Upper lobe of left lung (tissue), 4 donors: ENCODE measurements around the gene GASK1A.

Experiments
- CTCF ChIP-seq, 6 experiments: fragments of 450-650 bp in 4 of 6; fragments of 200-600 bp in 2 of 6; sonication (generic) in 2 of 6; IDR thresholded peaks; one replicate each; pipeline ENCODE4 v1.5.1; 2016 to 2019; ENCODE audit warnings: antibody characterized with exemption in 6 of 6
- EP300 ChIP-seq, 4 donors: sonication (generic); formaldehyde crosslinking; IDR thresholded peaks; one replicate each; pipeline ENCODE4 v1.5.1; 2017; ENCODE audit warnings: antibody characterized with exemption in 4 of 4, control low read depth in 2 of 4
- POLR2A ChIP-seq, 4 donors: fragments of 450-650 bp; IDR thresholded peaks; one replicate each; pipeline ENCODE4 v1.5.1; 2016 to 2017; ENCODE audit warnings: antibody characterized with exemption in 4 of 4, mild to moderate bottlenecking in 2 of 4
- POLR2AphosphoS5 ChIP-seq, 2 donors: sonication (generic); formaldehyde crosslinking; IDR thresholded peaks; one replicate each; pipeline ENCODE4 v1.5.1; 2017; ENCODE audit warnings: antibody characterized with exemption in 2 of 2

GRCh38 chr3:43025423-43025822 is 46.3 kb downstream of the GASK1A start:
- TF ChIP-seq CTCF (IDR thresholded peaks at IDR 0.05) = no peak
- no peak for TF ChIP-seq POLR2A (IDR thresholded peaks at IDR 0.05)
- TF ChIP-seq POLR2AphosphoS5 (IDR thresholded peaks at IDR 0.05) = no peak
- no peak for TF ChIP-seq EP300 (IDR thresholded peaks at IDR 0.05)
